Skeletal muscle cell (primary cell): ENCODE data around the gene B4GALT6.

Experiments
- DNase-seq: peaks from one replicate; pipeline ENCODE4 v3.0.0-alpha.2; 2010; ENCODE audit warnings: low read depth
- H3K4me3 ChIP-seq: 2 replicates; pipeline ENCODE4 v1.5.1; 2011; ENCODE audit warnings: low read depth, mild to moderate bottlenecking, control low read depth, low read length, moderate library complexity

B4GALT6 gene

GRCh38 chr18:31578126-31578525 lies 106.3 kb downstream of the B4GALT6 start:
- no peak overlapping the region for H3K4me3 ChIP-seq
- no peak for DNase-seq

GRCh38 chr18:31577195-31577594 lies 107.2 kb downstream of the B4GALT6 start:
- no peak for DNase-seq
- H3K4me3 ChIP-seq: no peak overlapping the region

GRCh38 chr18:31576670-31577069 lies 107.7 kb downstream of the B4GALT6 start:
- no peak for DNase-seq
- no peak overlapping the region for H3K4me3 ChIP-seq

- H3K4me3 ChIP-seq: no peak overlapping the region
- no peak for DNase-seq
Measured at GRCh38 chr18:31575515-31576257, 108.7 kb downstream of the B4GALT6 start.

GRCh38 chr18:31574359-31574758 lies 110.0 kb downstream of the B4GALT6 start:
- DNase-seq: no peak
- no peak overlapping the region for H3K4me3 ChIP-seq
